ENCODE data around the gene RAD1.

- TF ChIP-seq POLR2A (IDR thresholded peaks at IDR 0.05) (peak; percentile 52 to 65), CTCF (IDR thresholded peaks at IDR 0.05) (peak in 3 of 4 experiments; percentile 5 to 46 (median 26)), EP300 (IDR thresholded peaks at IDR 0.05) (no peak), POLR2AphosphoS5 (IDR thresholded peaks at IDR 0.05) (peak; percentile 93)
Measured at GRCh38 chr5:34915139-34915855, at the start of gene RAD1, which contains the start of gene BRIX1.
